ENCODE data around the gene CSNK1D.
A peak's percentile ranks its signal among the peaks of the same experiment; 100 is the strongest.

Gene CSNK1D

DNA sequence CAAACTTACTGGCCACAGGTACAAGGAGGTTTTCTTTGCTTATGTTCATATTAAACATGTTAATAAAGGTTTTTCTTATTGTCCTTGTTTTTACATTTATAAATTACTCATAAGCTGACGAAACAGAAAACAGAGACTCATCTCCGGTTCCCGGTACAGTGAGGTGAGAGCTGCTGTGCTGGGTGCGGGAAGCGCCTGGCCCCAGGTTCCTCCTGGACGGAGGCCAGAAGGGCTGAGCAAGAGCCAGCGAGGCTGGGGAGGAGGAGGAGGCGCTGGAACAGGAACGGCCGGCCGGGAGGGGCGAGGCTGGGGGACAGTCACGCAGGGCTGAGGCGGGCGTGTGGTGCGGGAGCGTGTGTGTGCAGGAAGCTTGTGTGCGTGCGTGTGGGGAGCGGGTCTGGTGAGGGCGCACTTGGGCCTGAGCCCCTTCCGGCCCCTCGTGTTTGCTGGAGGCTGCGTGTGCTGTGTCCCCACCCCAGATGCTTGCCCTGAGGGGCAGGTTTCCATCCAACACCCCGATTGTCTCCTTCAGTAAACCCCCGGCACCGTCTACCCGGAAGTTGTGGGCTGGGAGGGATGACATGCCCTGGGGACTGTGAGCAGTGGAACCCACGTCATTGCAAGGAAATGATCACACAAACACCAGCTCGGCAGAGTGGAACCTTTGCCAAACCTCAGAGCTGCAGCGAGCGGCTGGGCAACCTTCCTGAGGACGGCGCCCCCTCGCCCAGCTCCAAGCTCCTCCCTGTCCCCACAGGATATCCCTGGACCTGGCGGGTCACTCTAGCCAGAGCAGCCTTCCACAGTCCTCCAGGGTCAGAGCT lies 24.4 kb upstream of the CSNK1D start:
- TF ChIP-seq CTCF (IDR thresholded peaks at IDR 0.05; ENCODE audit: borderline replicate concordance, insufficient read depth, low read depth, low read length), result 0 out of 2 replicates have a peak, but pooled peaks have one; percentile 13
- peak overlapping the region; percentile 68 for H3K4me3 ChIP-seq (ENCODE audit: low read depth, low read length)

DNA sequence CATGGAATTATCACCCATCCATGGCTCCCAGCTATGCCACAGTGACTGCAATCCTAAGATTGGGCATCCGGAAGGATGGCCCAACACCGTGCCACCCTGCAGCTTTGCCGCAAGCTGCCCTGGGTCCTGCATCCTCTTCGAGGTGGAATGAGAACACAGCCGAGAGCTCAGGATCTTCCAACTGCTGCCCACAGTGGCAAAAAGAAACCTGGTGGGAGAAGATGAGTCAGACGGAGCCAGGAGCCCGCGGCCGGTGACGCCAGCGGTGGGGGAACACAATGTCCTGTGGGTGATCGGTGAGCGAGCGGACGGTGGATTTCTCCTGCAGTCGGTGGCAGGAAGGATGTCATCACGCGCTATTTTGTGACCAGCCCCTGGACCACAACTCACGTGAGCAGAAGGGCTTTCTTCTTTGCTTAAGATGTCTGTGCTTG lies 23.8 kb upstream of the CSNK1D start:
- no peak for TF ChIP-seq CTCF (IDR thresholded peaks at IDR 0.05; ENCODE audit: borderline replicate concordance, insufficient read depth, low read depth, low read length)
- peak overlapping the region; percentile 68 for H3K4me3 ChIP-seq (ENCODE audit: low read depth, low read length)

DNA sequence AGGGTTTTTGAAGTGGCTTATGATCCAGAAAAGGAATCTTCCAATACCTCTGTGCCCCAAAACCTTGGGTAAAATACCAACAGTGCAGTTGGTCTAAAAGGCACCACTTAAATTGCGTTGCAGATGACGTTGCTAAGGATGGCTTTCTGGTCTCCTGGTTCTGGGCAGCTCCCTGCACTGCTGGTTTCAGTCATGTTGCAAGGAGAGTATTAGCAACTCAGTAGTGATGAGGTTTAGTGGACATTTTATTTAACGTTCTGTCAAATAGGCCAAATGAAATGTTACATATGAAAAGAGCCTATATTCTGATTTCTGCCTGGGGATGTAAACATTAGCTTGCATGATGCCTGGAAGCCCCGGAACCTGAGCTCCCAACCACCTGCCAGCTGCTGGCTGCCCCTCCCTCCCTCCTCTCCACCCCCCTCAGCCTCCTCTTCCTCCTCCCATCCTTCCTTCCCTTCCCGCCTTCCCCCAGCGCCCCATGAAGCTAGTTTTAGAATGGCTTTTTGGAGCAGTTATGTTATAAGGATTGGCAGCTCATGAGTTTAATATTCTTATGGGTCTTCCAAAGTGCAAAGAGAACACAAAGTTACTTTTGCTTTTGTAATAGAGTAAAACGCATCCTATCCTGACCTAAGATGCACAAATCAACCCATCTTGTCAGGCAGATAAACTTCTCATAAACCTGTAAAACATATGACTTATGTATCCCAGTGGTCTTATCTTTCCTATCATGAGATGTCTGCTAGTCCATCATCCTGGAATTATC lies 23.2 kb upstream of the CSNK1D start:
- TF ChIP-seq CTCF (IDR thresholded peaks at IDR 0.05; ENCODE audit: borderline replicate concordance, insufficient read depth, low read depth, low read length), result no peak
- no peak overlapping the region for H3K4me3 ChIP-seq (ENCODE audit: low read depth, low read length)

GRCh38 chr17:82295472-82295814 lies 21.9 kb upstream of the CSNK1D start:
- no peak for TF ChIP-seq CTCF (IDR thresholded peaks at IDR 0.05; ENCODE audit: borderline replicate concordance, insufficient read depth, low read depth, low read length)
- H3K4me3 ChIP-seq (ENCODE audit: low read depth, low read length), result no peak overlapping the region

- no peak overlapping the region for H3K4me3 ChIP-seq (ENCODE audit: low read depth, low read length)
- TF ChIP-seq CTCF (IDR thresholded peaks at IDR 0.05; ENCODE audit: borderline replicate concordance, insufficient read depth, low read depth, low read length), result no peak
Observed at GRCh38 chr17:82294064-82294773, 20.7 kb upstream of the CSNK1D start.

- H3K4me3 ChIP-seq (ENCODE audit: low read depth, low read length), result peak overlapping the region; percentile 75
- no peak for TF ChIP-seq CTCF (IDR thresholded peaks at IDR 0.05; ENCODE audit: borderline replicate concordance, insufficient read depth, low read depth, low read length)
Observed at GRCh38 chr17:82292251-82293154, 19.0 kb upstream of the CSNK1D start.
